WERI-Rb-1 (cell line): ENCODE measurements around the gene C1GALT1.

Source experiments
- DNase-seq: peaks from one replicate; pipeline ENCODE4 v3.0.0-alpha.2; 2020
- H3K27ac ChIP-seq: fragments of 250-450 bp; sonication (Bioruptor Pico); 2 replicates; pipeline ENCODE4 v1.5.1; 2020; ENCODE audit warnings: mild to moderate bottlenecking, moderate library complexity
- H3K27me3 ChIP-seq: fragments of 250-450 bp; sonication (Bioruptor Pico); 2 replicates; pipeline ENCODE4 v1.5.1; 2021; ENCODE audit warnings: mild to moderate bottlenecking, low read depth, moderate library complexity; ENCODE audit not compliant: insufficient read depth, severe bottlenecking
- H3K36me3 ChIP-seq: fragments of 250-450 bp; sonication (Bioruptor Pico); 2 replicates; pipeline ENCODE4 v1.5.1; 2020; ENCODE audit warnings: mild to moderate bottlenecking, moderate library complexity
- H3K4me3 ChIP-seq: 2 replicates; pipeline ENCODE4 v1.5.1; 2011; ENCODE audit warnings: low read depth, mild to moderate bottlenecking, control low read depth, low read length
- H3K9me3 ChIP-seq: fragments of 250-450 bp; sonication (Bioruptor Pico); 2 replicates; pipeline ENCODE4 v1.5.1; 2021; ENCODE audit warnings: mild to moderate bottlenecking, moderate library complexity; ENCODE audit not compliant: severe bottlenecking
- CTCF ChIP-seq: IDR thresholded peaks from 2 replicates; pipeline ENCODE4 v1.5.1; 2011; ENCODE audit warnings: low read depth, mild to moderate bottlenecking, control low read depth, inconsistent platforms, low read length

The C1GALT1 gene

GRCh38 chr7:7263297-7264230 lies 81.2 kb downstream of the C1GALT1 start:
- Histone ChIP-seq H3K36me3 (peaks cover 3% of the 10 kb centered on the region; the same call in 1 of the 2 replicates), H3K27me3 (no peaks in the 10 kb centered on the region), H3K4me3 (no peak overlapping the region), H3K27ac (no peak overlapping the region), H3K9me3 (peaks cover 4% of the 10 kb centered on the region)
- no peak for TF ChIP-seq CTCF
- DNase-seq, result no peak

DNA sequence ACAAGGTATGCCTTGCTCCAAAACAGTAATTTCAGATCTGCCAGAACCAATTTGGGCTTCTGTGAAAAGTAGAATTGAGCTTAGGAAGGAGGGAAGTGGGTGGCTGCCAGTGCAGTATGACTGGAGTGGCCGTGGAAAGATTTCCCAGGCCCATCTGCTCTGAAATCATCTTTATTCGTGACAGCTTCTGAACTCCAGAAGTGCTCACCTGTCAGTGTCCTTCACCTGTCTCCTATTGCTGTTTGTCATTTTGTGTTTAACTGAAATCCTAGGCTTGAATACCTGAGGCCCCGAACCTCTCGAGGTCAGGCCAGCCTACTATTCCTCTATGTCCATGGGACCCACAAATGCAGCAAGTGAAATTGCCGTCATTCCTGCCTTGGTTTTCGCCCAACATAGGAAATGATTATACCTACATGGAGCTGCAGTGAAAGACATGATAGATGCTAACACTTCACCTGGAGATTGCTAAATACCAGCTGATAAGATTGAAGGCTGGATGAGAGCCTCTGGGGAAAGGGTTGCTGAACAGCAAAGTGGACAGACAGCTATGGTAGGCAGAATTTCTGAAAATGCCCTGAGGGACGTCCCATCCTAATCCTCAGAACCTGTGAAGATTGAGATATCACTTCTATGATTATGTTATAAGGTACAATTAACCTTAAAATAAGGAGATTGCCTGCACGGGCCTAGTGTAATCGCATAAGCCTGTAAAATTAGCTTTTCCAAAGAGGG lies 82.1 kb downstream of the C1GALT1 start:
- Histone ChIP-seq H3K36me3 (no peaks in the 10 kb centered on the region), H3K4me3 (no peak overlapping the region), H3K9me3 (peaks cover 4% of the 10 kb centered on the region), H3K27me3 (no peaks in the 10 kb centered on the region), H3K27ac (no peak overlapping the region)
- TF ChIP-seq CTCF, result no peak
- no peak for DNase-seq

GRCh38 chr7:7265081-7266075 lies 83.0 kb downstream of the C1GALT1 start:
- Histone ChIP-seq H3K27me3 (no peaks in the 10 kb centered on the region), H3K36me3 (no peaks in the 10 kb centered on the region), H3K27ac (no peak overlapping the region), H3K4me3 (no peak overlapping the region), H3K9me3 (peaks cover 4% of the 10 kb centered on the region)
- DNase-seq, result no peak
- no peak for TF ChIP-seq CTCF

DNA sequence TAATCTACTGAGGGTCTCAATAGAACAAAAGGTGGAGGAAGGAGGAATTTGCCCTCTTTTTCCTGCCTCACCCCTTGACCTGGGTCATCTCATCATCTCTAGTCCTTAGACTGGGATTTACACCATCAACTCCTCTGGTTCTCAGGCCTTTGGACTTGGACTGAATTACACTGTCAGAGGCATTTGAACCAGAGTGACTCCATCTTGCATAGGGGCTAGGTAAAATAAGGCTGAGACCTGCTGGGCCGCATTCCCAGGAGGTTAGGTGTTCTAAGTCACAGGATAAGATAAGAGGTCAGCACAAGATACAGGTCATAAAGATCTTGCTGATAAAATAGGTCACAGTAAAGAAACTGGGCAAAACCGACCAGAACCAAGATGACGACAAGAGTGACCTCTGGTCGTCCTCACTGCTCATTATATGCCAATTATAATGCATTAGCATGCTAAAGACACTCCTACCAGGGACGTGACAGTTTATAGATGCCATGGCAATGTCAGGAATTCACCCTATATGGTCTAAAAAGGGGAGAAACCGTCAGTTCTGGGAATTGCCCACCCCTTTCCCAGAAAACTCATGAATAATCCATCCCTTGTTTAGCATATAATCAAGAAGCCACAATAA lies 84.0 kb downstream of the C1GALT1 start:
- no peaks in the 10 kb centered on the region for H3K27me3 ChIP-seq
- H3K9me3 ChIP-seq, result no peaks in the 10 kb centered on the region
- no peak for DNase-seq
- no peak for TF ChIP-seq CTCF
- no peak overlapping the region for H3K4me3 ChIP-seq
- no peak overlapping the region for H3K27ac ChIP-seq
- no peaks in the 10 kb centered on the region for H3K36me3 ChIP-seq
